ENCODE results near the gene SLC43A2.

- no peak for TF ChIP-seq POLR2AphosphoS5 (IDR thresholded peaks at IDR 0.05; ENCODE audit: low read depth, low read length)
- no peak for TF ChIP-seq POLR2A (IDR thresholded peaks at IDR 0.05; ENCODE audit: low read depth, low read length)
- no peak for TF ChIP-seq TAF1 (IDR thresholded peaks at IDR 0.05; ENCODE audit: borderline replicate concordance, low read depth, low read length)
Observed at GRCh38 chr17:1565877-1566276, 62.8 kb downstream of the SLC43A2 start.
